GM18505 (cell line): ENCODE data around the gene LCN15.
"Not testable (repeated sequence)": the region's sequence is repeated elsewhere in the genome, so short reads cannot be mapped to it uniquely, and the experiment has no call there.

Experiments used
- ATAC-seq: cut with Tn5 transposase; IDR thresholded peaks from one replicate; pipeline ENCODE4 v1.9.1; 2021; ENCODE audit not compliant: unreplicated experiment
- POLR2A ChIP-seq: IDR thresholded peaks from 4 replicates; pipeline ENCODE4 v1.6.1; 2011; ENCODE audit warnings: borderline replicate concordance; ENCODE audit not compliant: insufficient read depth, insufficient read length; ENCODE audit errors: extremely low read depth

The LCN15 gene

GRCh38 chr9:136799854-136800657 is 35.7 kb upstream of the LCN15 start:
- ATAC-seq, result no peak

GRCh38 chr9:136799079-136799853 is 34.9 kb upstream of the LCN15 start:
- no peak for TF ChIP-seq POLR2A
- ATAC-seq, result no peak

More at GRCh38 chr9:136799854-136800657, 35.7 kb upstream of the LCN15 start:
- TF ChIP-seq POLR2A, result no peak

GRCh38 chr9:136798708-136799078 is 34.4 kb upstream of the LCN15 start:
- no peak for TF ChIP-seq POLR2A
- no peak for ATAC-seq

- not testable (repeated sequence) for ATAC-seq
These were observed 32.5 kb upstream of the LCN15 start for GRCh38 chr9:136796775-136797347.

- no peak for TF ChIP-seq POLR2A
These were observed 32.0 kb upstream of the LCN15 start, which contains the start of gene CCDC183 for GRCh38 chr9:136796238-136796774. Gene CCDC183 (plus strand): TSS chr9:136796338. CDS start chr9:136796398, 60 bp downstream.

GRCh38 chr9:136795000-136795348 is 30.7 kb upstream of the LCN15 start:
- ATAC-seq, result no peak
- no peak for TF ChIP-seq POLR2A

More at GRCh38 chr9:136796238-136796774, 32.0 kb upstream of the LCN15 start, which contains the start of gene CCDC183:
- ATAC-seq, result no peak

GRCh38 chr9:136794281-136794999 is 30.1 kb upstream of the LCN15 start:
- ATAC-seq, result no peak
- TF ChIP-seq POLR2A, result no peak

- TF ChIP-seq POLR2A, result no peak
- no peak for ATAC-seq
These were observed 29.0 kb upstream of the LCN15 start for GRCh38 chr9:136793086-136793946.

- no peak for TF ChIP-seq POLR2A
- ATAC-seq, result no peak
These were observed 28.2 kb upstream of the LCN15 start for GRCh38 chr9:136792321-136793085.

- ATAC-seq, result peak; percentile 15
- no peak for TF ChIP-seq POLR2A
These were observed 27.4 kb upstream of the LCN15 start for GRCh38 chr9:136791516-136792276.
